Parathyroid adenoma (tissue), 2 donors: ENCODE measurements around the gene LARGE2.

Experiments
- H2AFZ ChIP-seq: fragments of 300-600 bp; sonication (generic); one replicate; pipeline ENCODE4 v1.7.0; 2017; ENCODE audit warnings: antibody characterized with exemption, mild to moderate bottlenecking
- H3K27ac ChIP-seq: fragments of 300-600 bp; sonication (generic); one replicate; pipeline ENCODE4 v1.7.0; 2017
- H3K27me3 ChIP-seq: fragments of 300-600 bp; sonication (generic); one replicate; pipeline ENCODE4 v1.7.0; 2017; ENCODE audit warnings: low read length; ENCODE audit not compliant: control insufficient read depth, insufficient read depth
- H3K36me3 ChIP-seq: fragments of 300-600 bp; sonication (generic); one replicate; pipeline ENCODE4 v1.7.0; 2017; ENCODE audit warnings: low read length; ENCODE audit not compliant: control insufficient read depth, insufficient read depth
- H3K4me1 ChIP-seq: fragments of 300-600 bp; sonication (generic); one replicate; pipeline ENCODE4 v1.7.0; 2017; ENCODE audit warnings: control low read depth
- H3K4me2 ChIP-seq: fragments of 300-600 bp; sonication (generic); one replicate; pipeline ENCODE4 v1.7.0; 2017; ENCODE audit warnings: low read length
- H3K4me3 ChIP-seq: fragments of 300-600 bp; sonication (generic); one replicate; pipeline ENCODE4 v1.7.0; 2017; ENCODE audit warnings: low read depth, low read length
- H3K79me2 ChIP-seq: fragments of 300-600 bp; sonication (generic); one replicate; pipeline ENCODE4 v1.7.0; 2017; ENCODE audit warnings: control low read depth
- H3K9ac ChIP-seq: fragments of 300-600 bp; sonication (generic); one replicate; pipeline ENCODE4 v1.7.0; 2017; ENCODE audit warnings: mild to moderate bottlenecking
- H3K9me3 ChIP-seq: fragments of 300-600 bp; sonication (generic); one replicate; pipeline ENCODE4 v1.7.0; 2017; ENCODE audit warnings: low read length; ENCODE audit not compliant: control insufficient read depth
- TF ChIP-seq, protein P1 (sequence below): fragments of 300-600 bp; sonication (generic); IDR thresholded peaks from one replicate; pipeline ENCODE4 v1.7.0; 2017; ENCODE audit warnings: antibody characterized with exemption, mild to moderate bottlenecking
- donor health status: primary hyperparathyroidism.

Gene LARGE2

DNA sequence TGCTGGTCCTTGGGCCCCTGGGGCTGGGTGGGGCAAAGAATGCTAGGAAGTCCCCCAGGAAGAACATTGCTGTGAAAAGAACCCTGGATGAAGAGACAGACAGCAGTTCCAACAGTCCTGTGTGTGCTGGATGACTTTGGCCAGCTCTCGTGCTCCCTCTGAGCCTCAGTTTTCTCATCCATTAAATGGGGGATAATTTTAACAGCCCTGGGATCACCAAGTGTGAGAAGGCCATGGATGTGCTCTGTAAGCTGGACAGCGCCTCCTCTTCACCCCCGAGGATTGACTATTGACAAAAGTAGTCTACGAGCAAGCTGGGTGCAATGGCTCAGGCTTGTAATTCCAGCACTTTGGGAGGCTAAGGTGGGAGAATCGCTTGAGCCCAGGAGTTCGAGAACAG is 2.5 kb downstream of the LARGE2 start:
- Histone ChIP-seq H3K9ac (no peak overlapping the region), H3K4me2 (no peak overlapping the region), H3K4me3 (no peak overlapping the region), H3K4me1 (peaks cover 5% of the 10 kb centered on the region), H3K27me3 (no peaks in the 10 kb centered on the region), H3K36me3 (no peaks in the 10 kb centered on the region), H2AFZ (no peak overlapping the region), H3K79me2 (no peaks in the 10 kb centered on the region), H3K9me3 (no peaks in the 10 kb centered on the region), H3K27ac (no peak overlapping the region)
- TF ChIP-seq, protein P1, sequence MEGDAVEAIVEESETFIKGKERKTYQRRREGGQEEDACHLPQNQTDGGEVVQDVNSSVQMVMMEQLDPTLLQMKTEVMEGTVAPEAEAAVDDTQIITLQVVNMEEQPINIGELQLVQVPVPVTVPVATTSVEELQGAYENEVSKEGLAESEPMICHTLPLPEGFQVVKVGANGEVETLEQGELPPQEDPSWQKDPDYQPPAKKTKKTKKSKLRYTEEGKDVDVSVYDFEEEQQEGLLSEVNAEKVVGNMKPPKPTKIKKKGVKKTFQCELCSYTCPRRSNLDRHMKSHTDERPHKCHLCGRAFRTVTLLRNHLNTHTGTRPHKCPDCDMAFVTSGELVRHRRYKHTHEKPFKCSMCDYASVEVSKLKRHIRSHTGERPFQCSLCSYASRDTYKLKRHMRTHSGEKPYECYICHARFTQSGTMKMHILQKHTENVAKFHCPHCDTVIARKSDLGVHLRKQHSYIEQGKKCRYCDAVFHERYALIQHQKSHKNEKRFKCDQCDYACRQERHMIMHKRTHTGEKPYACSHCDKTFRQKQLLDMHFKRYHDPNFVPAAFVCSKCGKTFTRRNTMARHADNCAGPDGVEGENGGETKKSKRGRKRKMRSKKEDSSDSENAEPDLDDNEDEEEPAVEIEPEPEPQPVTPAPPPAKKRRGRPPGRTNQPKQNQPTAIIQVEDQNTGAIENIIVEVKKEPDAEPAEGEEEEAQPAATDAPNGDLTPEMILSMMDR: no peak

DNA sequence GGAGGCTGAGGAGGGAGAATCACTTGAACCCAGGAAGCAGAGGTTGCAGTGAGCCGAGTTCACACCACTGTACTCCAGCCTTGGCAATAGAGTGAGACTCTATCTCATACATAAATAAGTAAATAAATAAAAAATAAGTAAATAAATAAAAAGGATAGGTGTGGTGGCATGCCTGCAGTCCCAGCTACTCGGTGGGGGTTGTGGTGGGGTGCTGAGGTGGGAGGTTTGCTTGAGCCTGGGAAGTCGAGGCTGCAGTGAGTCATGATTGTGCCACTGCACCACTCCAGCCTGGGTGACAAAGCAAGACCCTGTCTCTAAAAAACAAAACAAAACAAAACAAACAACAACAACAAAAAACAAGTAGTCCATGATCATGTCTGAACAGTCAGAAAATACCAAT is 3.1 kb downstream of the LARGE2 start:
- no peak overlapping the region for H3K4me3 ChIP-seq
- no peaks in the 10 kb centered on the region for H3K36me3 ChIP-seq
- no peak overlapping the region for H3K27ac ChIP-seq
- H2AFZ ChIP-seq: no peak overlapping the region
- no peak overlapping the region for H3K4me2 ChIP-seq
- no peak overlapping the region for H3K9ac ChIP-seq
- TF ChIP-seq, protein P1: no peak
- H3K27me3 ChIP-seq: no peaks in the 10 kb centered on the region
- no peaks in the 10 kb centered on the region for H3K9me3 ChIP-seq
- H3K79me2 ChIP-seq: no peaks in the 10 kb centered on the region
- peaks cover 5% of the 10 kb centered on the region for H3K4me1 ChIP-seq

DNA sequence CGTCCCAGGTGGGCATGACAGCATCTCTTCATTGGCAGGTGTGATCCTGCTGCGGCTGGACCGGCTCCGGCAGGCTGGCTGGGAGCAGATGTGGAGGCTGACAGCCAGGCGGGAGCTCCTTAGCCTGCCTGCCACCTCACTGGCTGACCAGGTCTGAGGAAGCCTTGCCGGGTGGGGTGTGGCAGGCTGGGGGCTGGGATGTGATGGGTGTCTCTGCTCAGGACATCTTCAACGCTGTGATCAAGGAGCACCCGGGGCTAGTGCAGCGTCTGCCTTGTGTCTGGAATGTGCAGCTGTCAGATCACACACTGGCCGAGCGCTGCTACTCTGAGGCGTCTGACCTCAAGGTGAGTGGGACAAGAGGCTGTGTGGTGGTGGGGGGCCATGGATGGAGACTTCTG is 3.5 kb downstream of the LARGE2 start:
- Histone ChIP-seq H3K4me1 (peaks cover 5% of the 10 kb centered on the region), H3K36me3 (no peaks in the 10 kb centered on the region), H3K4me3 (no peak overlapping the region), H3K9me3 (no peaks in the 10 kb centered on the region), H3K9ac (no peak overlapping the region), H3K79me2 (no peaks in the 10 kb centered on the region), H3K27me3 (no peaks in the 10 kb centered on the region), H3K4me2 (no peak overlapping the region), H3K27ac (no peak overlapping the region), H2AFZ (no peak overlapping the region)
- TF ChIP-seq, protein P1: no peak

DNA sequence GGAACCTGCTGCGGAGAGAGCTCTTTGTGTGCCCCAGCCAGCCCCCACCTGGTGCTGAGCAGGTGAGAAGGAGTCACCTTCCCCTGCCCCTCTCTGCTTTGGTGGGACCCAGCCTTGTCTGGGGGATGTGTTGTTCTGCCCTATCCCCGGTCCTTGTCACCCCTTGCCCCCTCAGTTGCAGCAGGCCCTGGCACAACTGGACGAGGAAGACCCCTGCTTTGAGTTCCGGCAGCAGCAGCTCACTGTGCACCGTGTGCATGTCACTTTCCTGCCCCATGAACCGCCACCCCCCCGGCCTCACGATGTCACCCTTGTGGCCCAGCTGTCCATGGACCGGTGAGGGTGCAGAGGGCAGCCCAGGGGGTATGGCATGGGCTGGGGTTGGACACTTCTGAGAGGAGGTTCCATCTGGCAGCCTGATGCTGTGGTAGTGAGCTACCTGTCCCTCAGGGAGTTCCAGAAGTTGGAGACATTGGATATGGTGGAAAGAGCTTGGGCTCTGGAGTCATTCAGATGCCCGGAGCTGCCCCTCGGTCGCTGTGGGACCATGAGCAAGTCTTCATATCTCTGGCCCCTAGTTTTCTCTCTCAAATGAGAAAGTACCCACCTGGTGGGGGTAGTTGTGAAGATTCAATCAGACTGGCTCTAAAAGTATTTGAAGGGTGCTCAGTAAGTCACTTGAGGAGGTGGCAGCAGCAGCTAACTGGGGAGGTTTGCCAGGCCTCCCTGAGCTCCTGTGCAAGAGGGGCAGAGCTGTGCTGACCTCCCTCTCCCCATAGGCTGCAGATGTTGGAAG is 4.3 kb downstream of the LARGE2 start:
- Histone ChIP-seq H3K9me3 (no peaks in the 10 kb centered on the region), H3K4me1 (no peaks in the 10 kb centered on the region), H3K9ac (no peak overlapping the region), H3K36me3 (no peaks in the 10 kb centered on the region), H3K4me3 (no peak overlapping the region), H3K79me2 (no peaks in the 10 kb centered on the region), H2AFZ (no peak overlapping the region), H3K27ac (no peak overlapping the region), H3K27me3 (no peaks in the 10 kb centered on the region), H3K4me2 (no peak overlapping the region)
- TF ChIP-seq, protein P1: no peak

DNA sequence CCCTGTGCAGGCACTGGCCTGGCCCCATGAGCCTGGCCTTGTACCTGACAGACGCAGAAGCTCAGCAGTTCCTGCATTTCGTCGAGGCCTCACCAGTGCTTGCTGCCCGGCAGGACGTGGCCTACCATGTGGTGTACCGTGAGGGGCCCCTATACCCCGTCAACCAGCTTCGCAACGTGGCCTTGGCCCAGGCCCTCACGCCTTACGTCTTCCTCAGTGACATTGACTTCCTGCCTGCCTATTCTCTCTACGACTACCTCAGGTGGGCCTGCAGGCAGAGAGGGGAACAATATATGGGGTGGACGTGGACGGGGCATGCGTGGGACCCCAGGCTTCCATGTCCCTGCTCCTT is 4.9 kb downstream of the LARGE2 start:
- no peaks in the 10 kb centered on the region for H3K36me3 ChIP-seq
- H3K4me1 ChIP-seq: no peaks in the 10 kb centered on the region

More for the DNA sequence above, 4.9 kb downstream of the LARGE2 start:
- Histone ChIP-seq H2AFZ (no peak overlapping the region), H3K4me2 (no peak overlapping the region), H3K4me3 (no peak overlapping the region), H3K9me3 (no peaks in the 10 kb centered on the region), H3K27ac (no peak overlapping the region), H3K9ac (no peak overlapping the region), H3K79me2 (no peaks in the 10 kb centered on the region), H3K27me3 (no peaks in the 10 kb centered on the region)
- TF ChIP-seq, protein P1: no peak
